HG02884 (cell line): Measurements from ENCODE around the gene RPS6KA5.
"Not testable (repeated sequence)": the region's sequence is repeated elsewhere in the genome, so short reads cannot be mapped to it uniquely, and the experiment has no call there.

Experiments
- ATAC-seq: cut with Tn5 transposase; IDR thresholded peaks from one replicate; pipeline ENCODE4 v1.9.1; 2021; ENCODE audit warnings: mild to moderate bottlenecking, moderate library complexity; ENCODE audit not compliant: unreplicated experiment

Gene RPS6KA5

GRCh38 chr14:90987140-90987539, 73.3 kb downstream of the RPS6KA5 start:
- ATAC-seq, result no peak

GRCh38 chr14:90986510-90986909, 73.9 kb downstream of the RPS6KA5 start:
- ATAC-seq, result no peak

GRCh38 chr14:90985601-90986242, 74.7 kb downstream of the RPS6KA5 start:
- peak; percentile 63 for ATAC-seq

GRCh38 chr14:90983560-90983959, 76.9 kb downstream of the RPS6KA5 start:
- ATAC-seq, result no peak

DNA sequence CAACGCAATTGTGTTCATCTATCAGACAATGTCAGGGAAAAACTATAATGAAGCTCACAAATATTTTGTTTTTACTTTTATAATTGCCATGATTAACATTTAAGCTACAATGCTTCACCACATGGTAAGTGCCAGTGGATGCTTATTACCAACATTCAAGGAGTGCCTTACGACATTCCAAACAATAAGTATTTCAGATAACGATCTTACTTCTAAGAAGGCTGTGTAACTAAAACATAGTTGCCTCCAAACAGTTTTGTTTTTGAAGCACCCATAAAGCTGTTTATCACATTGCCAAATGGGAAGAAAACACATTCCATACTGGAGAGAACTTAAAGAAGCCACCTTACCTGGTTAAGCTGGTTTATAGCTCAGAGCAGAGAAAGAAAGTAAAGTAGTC, 78.8 kb downstream of the RPS6KA5 start:
- no peak for ATAC-seq

- ATAC-seq, result not testable (repeated sequence)
These were observed 79.8 kb downstream of the RPS6KA5 start for GRCh38 chr14:90980636-90981035.

DNA sequence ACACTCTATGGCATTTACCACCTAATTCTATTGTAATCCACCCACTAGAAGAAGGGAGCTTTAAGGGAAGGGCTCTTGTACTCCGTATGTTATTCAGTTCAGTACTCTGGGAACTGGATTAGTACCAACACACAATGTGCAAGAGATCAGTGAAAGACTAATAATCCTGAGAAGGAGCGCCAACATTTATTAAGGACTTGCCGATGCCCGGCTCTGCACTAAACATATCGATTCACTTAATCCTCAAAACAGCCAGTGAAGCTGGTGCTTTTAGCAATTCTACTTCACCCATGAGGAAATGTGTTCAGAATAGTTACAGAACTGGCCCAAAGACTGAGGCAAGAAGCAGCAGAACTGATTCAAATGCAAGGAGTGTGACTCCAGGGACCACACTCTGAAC, 80.9 kb downstream of the RPS6KA5 start:
- ATAC-seq, result no peak

DNA sequence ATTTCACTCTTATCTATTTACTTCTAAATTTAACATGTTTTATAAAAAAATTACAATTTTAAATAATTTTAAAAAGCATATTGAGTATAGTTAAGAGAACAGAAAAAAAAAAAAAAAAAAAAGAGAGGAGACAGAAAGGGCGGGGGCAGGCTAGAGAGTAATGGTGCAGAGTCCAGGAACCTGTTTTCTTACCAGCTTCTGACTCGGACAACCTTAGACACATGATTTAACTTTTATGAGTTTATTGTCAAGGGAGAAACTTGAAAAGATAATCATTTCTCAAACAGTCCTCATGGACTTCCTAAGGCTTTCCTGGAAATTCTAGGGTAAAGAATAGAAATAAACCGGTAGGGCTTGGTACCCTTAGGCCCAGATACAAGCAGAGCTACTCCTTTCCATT, 84.3 kb downstream of the RPS6KA5 start:
- no peak for ATAC-seq

- ATAC-seq, result no peak
These were observed 88.8 kb downstream of the RPS6KA5 start for GRCh38 chr14:90971687-90972086.

DNA sequence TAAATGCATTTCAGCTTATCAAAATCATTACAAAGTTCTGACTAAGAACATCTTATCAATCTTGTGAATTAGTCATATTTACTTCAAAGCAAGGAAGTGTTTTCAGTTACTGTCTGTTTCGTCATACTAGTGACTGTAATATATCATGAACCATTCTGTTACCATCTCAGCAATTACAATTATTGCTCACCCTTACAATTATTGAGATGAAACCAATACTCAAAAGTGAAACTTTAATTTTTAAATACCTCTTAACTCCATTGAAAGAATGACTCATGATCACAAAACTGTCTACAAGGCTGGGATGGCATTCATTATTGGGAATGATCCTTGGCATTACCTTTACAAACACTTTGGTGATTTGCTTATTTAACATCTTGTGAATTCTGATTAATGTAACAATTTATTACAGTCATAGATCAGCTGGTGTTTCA, 90.3 kb downstream of the RPS6KA5 start:
- no peak for ATAC-seq

GRCh38 chr14:90969531-90970166, 90.8 kb downstream of the RPS6KA5 start:
- no peak for ATAC-seq

DNA sequence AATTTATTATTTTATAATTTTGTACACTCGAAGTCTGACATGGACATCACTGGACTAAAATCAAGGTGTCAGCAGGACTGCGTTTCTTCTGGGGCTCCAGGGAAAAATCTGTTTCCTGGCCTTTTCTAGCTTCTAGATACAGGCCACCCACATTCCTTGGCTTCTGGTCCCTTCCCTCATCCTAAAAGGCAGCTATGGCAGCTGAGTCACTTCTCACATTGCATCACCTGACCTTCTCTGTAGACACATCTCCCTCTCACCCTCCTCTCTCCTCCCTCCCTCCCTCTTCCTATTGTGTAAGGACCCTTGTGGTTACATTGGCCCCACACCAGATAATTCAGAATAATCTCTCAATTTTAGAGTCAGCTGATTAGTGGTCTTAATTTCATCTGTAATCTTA, 92.4 kb downstream of the RPS6KA5 start:
- no peak for ATAC-seq

DNA sequence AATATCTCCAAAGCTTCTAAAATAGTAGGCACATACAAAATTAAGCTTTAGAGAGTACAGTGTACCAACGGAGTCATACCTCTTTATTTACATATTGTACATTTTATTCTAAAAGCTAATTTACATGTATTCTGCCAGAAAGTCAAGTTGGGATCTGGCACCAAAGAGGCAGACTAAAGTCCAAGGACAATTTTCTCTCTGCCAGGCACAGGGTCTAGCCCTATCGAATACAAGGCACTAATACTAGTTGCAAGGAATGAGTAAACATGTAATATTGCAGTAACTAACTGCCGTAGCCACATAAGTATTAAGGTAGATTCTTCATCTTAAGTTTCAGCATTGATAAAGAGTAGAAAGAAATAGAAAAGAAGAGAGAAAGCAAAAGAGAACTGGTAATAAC, 93.9 kb downstream of the RPS6KA5 start:
- ATAC-seq, result no peak

DNA sequence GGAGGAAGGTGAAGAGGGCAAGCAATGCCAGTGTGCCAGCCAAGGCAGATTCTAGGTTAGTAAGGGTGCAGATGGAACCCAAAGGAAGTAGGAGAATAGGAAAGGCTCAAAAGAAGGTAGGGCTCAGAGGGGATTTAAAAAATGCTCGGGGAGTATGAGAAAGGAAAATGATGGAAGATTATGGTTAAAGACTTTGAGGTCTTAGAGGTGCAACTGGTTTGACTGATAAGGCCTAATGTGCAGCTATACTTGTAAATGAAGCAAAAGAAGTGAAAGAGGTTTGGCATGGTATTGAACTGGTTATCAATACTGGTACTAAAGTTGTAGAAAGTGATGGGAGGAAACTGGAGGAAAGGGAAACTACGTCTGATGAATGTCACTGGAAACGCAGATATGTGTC, 94.7 kb downstream of the RPS6KA5 start:
- ATAC-seq, result no peak

DNA sequence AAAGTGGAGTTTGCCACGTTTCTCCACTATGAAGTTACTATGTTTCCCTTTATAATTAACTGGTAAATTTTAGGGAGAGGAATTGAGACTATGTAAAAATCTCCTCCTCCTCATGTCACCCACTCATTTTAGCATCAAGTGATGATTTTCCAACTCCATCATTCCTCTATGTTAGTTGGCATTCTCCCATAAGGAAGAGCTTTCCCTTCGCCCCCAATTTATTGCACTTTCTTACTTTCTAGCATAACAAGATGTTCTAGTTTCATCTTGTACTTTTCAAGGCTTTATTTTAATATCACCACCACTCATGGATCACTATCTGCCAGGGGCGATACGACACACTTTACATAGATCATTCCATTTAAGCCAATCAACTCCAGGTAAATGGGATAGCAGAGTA, 97.1 kb downstream of the RPS6KA5 start:
- no peak for ATAC-seq

DNA sequence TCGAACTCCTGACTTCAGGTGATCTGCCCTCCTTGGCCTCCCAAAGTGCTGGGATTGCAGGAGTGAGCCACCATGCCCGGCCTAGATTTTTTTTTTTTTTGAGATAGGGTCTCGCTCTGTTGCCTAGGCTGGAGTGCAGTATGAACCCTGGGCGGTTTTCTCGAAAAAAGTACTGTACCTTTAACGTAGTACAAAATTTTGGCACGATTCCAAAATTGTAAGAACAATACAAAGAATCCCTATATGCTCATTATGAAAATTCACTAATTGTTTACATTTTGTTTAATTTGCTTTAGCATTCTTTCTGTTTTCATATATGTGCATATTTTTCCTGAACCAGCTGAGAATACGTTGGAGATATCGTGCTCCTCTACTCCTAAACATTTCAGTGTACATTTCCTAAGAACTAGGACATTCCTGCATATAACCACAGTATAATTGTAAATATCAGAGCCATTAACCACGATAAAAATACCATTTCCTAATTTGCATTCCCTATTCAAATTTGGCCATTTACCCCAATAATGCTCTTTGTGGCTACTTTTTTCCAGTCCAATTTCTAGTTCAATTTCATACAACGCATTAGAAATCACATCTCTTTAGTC, 97.8 kb downstream of the RPS6KA5 start:
- ATAC-seq, result no peak

- no peak for ATAC-seq
These were observed 99.6 kb downstream of the RPS6KA5 start for GRCh38 chr14:90960818-90961217.

DNA sequence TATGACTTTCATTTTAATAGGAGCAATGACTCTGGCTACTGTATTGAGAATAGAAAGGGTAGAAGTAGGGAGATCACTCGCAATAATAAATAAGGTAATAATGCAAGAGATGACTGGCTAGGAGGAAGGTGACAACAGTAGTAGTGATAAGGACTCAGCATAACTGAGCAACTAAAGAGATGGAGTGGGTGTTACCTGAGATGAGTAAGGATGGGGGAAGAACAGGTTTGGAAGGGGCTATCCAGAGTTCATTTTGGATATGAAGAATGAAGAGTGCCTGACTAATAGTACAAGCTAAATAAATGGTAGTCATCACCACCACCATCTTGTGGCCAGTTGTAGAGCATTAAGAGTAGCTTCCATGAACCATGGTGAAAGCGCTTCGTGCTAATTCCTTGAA, 101.1 kb downstream of the RPS6KA5 start:
- ATAC-seq, result no peak

DNA sequence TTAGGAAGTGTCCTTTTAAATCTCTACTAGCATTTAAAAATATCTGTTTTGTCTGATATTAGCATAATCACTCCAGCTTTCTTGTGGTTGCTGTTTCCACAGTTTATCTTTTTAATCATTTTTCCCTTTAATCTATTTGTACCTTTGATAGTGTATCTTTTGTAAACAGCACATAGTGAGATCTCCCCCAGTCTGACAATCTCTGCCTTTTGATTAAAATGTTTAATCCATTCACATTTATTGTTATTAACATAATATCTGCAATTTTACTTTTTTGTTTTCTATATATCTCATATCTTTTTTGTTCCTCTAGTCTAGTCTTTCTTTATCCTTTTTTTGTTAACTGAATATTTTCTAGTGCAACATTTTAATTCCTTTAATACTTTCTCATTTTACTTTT, 104.2 kb downstream of the RPS6KA5 start:
- ATAC-seq, result no peak

DNA sequence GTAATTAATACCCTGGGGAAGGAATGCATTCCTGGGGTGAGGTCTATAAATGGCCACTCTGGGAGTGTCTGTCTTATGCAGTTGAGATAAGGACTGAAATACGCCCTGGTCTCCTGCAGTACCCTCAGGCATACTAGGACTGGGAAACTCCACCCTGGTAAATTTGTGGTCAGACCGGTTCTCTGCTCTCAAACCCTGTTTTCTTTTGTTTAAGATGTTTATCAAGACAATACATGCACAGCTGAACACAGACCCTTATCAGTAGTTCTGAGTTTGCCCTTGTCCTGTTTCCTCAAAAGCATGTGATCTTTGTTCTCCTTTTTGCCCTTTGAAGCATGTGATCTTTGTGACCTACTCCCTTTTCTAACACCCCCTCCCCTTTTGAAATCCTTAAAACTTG, 106.8 kb downstream of the RPS6KA5 start:
- ATAC-seq, result not testable (repeated sequence)

DNA sequence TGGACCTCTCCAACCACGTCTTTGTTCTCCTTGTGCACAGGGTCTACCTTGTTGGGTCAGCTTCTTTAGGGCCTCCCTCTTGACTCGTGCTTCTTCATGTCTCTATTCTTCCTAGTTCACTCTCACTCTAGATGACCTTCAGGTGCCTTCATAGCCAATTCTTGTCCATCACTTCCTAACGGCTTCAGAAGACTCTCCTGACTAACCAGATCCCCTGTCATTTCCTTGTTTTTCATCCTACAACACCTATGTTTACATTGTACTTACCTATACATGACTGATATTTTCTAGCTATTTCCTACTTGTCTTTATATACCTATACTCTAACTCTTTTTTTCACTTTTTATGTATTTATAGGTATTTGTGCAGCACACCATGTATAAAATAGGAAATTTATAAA, 117.1 kb downstream of the RPS6KA5 start:
- ATAC-seq, result no peak

- no peak for ATAC-seq
These were observed 117.9 kb downstream of the RPS6KA5 start for GRCh38 chr14:90942511-90942910.
